Endometrium (tissue), 2 donors: ENCODE measurements around the gene OTUB2.

ENCODE experiments used
- FAIRE-seq: peaks from 2 replicates; lab custom pipeline; 2012; peaks lifted over from hg19 to GRCh38; lab: Jason Lieb, UNC
- donor health status: control.
- donor health status: control.

Gene OTUB2

DNA sequence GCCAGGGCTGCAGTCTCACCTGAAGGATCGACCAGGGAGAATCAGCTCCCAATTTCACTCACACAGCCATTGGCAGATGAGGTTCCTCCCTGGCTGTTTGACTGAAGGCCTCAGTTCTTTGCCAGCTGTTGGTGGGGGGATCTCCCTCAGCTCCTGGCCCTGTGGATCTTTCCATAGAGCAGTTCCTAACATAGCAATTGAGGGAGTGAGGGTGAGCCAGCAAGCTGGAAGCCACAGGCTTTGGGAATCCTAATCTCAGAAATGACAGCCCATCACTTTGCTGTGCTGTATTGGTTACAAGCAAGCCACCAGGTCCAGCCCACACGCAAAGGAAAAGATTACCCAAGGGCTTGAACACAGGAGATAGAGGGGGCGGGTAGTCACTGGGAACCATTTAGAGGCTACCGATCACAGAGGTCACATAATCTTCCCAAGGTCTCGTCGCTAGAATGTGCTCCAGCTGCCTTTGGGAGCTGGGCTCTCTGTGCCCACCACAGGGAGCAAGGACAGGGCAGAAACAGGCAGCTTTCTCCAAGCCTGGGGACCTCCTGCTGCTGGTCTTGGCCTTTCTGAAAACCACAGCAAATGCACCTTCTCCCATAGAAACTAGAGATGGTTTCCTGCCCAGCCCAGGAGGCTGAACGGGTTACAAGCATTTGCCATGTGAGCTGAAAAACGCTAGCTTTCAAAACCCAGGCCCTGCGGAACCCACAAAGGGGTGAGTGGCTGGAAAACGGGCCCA is 4.6 kb upstream of the OTUB2 start:
- no peak for FAIRE-seq

DNA sequence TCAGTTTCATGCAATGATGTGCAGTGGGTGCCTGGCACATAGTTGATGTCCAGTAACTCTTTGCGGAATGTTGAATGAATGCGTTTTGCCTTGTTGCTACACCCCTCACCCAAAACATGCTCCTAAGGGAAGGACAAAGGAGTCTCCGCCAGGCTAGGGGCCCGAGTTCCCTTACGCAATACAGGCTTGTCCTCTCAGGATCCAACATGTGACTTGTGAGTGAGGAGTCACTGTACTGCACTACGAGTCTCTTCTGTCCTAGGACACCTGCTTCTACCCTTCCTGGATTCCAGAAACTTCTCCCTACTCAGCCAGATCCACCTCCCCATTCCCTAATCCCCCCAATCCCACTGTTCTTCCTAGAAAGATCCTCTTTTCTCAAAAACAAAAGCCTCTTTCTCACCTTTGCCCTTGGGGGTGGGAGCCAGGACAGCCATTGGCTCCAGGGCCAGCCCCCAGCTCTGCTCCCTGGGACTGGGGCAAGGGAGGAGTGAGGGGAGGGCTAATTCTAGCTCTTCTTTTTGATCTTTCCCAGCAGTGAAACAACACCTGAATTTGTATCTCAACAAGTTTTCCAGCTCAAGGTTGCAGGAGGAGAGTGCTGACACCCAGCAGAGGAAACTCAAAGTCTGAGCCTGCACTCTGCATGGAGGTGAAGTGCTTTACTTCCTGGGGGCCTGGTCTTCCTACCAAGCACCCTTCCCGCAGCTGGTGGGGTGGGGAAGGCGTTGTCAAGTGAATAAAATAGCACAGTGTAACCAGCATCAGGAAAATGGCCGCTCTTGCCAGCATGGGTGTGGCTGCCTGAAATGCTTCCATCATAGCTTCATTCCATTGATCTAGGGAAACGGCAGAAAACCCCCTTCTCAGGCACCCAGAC is 3.4 kb upstream of the OTUB2 start:
- no peak for FAIRE-seq

DNA sequence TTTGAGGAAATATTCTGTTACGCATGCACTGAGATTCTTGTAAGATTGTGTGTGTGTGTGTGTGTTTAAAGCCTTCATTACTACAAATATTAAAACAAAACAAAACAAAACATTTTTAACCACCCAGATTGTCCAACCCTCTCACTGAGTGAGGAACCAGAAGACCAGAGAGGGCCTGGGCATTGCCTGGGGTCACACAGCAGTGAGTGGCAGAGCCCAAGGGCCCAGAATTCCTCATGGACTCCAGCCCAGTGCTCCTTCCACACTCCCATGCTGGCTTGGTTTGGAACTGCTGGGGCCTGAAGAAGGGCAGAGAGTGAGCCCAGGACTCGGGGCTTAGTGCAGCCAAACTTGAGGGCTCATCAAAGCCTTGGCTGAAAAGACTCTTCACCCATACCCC is 1.6 kb upstream of the OTUB2 start:
- no peak for FAIRE-seq

DNA sequence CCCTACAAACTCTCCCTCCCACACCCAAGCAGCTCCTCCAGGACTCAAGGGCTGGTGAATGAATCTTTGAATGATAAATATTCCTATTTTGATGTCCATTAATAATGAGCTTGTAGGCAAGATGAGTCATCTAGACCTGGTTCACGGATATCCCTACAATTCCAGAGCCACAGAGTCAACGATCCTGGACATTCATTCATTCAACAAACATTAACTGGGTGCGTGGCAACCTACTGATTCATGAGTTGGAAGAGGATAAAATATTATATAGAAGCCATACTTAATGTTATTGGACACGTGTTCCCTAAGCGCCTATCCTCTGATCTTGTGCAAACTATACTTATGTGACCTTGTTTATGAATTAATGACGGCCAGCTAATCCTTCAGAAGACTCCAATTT is 420 bp upstream of the OTUB2 start:
- FAIRE-seq, result no peak

DNA sequence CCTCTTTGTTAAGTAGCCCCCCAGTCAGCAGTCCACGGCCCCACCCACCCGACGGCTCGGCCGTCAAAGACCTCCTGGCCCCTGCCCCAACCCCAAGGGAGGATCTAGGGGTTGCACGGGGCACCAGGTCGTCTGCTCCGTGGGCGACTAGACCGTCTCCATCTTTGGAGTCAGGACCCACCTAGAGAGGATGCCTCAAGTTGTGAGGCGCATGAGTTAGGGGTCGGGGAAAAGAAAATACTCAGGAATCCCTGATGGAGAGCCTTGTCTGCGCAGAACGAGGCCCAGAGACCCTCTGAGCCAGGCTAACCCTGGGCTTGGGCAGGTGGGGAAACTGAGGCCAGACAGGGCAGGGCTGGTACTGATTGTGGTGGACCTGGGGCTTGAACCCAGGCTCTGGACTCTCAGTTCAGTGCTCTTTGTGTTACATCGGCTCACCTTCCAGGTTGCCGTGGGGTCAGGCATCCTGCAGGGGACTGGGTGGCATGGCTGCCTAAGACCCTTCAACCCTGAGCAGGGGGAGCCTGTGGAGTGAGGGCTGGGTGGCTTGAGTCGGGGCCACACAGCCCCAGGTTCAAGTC is 839 bp downstream of the OTUB2 start:
- no peak for FAIRE-seq

DNA sequence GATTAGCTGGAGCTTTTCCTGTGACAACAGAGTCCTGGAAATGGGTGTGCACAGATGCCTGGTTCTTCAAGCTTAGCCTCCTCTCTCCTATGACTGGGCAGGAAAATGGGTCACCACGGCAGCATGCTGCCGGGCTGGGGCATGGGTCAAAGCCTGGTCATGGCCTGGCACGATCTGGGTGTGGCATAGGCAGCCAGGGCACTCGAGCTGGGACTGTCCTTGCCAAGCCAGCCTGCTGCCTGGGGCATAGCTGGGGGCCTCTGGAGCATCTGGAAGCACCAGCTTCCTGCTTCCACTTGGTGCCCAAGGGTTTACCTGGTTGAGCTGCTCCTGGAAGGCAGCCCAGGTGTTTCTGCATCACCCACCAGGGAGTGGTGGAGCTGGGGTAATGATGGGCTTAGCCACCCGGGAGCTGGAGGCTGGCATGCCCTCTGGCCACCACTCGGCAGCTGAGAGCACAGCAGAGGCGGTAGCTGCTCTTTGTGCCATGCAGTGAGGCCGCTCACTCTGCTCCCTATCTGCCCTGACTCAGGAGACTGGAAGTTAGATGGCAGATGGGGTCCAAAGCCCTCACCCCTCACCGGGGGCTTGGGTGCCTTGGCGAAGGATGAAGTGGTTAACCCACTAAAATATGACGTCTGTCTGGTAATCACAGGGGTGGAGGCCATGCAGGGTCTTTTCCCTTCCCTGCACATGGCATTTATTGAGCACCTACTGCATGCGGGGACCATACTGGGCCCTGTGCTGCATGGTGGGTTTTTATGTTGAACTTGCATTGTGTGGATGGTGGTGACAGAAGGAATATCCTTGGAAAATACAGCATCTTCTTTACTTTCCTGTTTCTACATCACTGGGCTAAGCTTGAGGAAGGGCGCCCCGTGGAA is 1.7 kb downstream of the OTUB2 start:
- FAIRE-seq, result no peak

DNA sequence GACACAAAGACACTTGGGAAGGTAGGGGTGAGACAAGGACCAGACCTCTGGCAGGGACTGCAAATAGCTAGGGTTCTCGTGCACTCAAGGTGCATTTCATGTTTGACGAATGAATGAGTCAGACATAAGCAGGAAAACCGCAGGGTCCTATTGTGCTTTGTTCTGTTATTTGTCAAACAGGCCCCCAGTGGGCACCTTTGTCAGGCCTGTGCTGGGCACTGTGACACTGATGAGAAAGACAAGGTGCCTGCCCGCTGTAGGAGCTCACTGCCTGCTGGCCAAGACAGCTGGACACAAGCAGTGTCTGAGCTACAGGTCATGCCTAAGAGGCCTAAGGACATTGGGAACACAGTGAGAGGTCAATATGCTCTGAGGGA is 2.3 kb downstream of the OTUB2 start:
- FAIRE-seq, result no peak

DNA sequence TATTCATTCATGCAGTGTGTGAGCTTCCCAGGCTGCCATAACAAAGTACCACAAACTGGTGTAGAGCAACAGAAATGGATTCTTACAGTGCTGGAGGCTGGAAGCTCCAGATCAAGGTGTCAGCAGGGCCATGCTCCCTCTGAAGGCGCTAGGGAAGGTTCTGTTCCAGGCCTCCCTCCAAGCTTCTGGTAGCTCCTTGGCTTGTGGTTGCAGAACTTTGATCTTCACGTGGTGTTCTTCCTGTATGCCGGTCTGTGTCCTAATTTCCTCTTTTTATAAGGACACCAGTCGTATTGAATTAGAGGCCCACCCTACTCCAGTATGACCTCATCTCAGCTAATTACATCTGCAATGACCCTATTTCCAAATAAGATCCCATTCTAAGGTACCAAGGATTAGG is 3.1 kb downstream of the OTUB2 start:
- FAIRE-seq, result no peak

DNA sequence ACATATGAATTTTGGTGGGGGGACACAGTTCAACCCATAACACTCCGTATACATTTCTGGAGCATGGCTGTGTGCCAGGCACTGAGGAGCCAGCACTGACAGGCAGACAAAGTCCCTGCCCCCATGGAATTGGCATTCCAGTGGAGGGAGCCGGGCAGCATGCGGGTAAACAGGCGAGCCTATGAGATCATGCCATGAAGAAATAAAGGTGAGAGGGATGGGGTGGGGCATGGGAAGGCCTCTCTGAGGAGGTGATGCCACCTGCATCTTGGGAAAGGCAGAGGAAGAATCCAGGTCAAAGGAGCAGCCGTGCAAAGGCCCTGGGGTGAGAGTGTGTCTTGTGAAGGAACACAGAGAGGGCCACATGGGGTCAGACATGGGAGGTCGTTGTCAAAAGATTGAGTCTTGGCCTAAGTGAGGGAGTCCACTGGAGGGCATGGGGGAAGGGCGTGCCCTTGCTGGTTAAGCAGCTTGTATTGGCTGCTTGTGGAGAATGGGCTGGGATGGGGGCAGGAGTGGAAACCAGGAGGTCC is 3.6 kb downstream of the OTUB2 start:
- FAIRE-seq, result no peak

DNA sequence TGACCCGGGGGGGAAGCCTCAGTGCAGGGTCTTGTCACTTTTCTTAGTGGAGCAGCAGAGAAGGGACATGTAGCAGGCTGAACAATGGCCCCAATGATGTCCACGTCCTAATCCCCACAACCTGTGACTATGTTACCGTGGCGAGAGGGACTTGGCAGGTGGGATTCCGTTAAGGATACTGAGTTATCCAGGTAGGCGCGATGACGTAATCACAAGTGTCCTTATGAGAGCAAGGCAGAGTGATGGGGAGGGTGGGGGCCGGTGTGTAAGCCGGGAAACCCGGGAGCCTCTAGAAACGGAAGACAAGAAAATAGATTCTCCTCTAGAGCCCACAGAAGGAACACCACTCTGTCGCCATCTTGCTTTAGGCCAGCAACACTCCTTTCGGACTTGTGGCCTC is 4.4 kb downstream of the OTUB2 start:
- FAIRE-seq, result no peak

DNA sequence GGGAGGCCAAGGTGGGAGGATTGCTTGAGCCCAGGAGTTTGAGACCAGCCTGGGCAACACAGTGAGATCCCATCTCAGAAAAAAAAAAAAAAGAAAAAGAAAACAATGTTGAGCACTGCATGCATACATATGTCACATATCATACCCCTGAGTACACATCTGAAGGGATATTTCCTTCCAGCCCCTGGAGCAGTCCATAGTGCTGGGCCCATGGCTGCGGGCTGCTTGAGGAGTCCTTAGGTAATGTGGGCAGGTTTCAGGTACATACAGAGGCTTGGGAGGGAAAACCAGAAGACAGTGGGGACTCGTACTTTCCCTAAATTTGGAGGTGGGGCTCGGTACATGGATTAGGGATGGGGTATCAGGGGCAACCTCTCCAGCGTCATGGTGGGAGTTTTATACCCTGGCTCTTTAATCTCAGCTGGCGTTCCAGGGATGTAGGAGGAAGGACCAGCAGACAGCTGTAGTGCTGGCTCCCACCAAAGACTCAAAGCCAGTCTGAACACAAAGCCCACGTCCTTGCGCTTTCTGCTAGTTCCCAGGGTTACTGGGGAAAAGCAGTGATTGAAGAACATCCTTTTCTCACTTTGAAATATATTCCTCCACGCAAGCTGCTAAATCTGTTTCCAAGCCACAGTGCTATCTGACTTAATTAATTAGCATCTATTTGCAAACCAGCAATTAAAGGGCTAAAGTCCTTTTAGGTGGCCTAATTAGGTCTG is 5.2 kb downstream of the OTUB2 start:
- FAIRE-seq, result no peak

DNA sequence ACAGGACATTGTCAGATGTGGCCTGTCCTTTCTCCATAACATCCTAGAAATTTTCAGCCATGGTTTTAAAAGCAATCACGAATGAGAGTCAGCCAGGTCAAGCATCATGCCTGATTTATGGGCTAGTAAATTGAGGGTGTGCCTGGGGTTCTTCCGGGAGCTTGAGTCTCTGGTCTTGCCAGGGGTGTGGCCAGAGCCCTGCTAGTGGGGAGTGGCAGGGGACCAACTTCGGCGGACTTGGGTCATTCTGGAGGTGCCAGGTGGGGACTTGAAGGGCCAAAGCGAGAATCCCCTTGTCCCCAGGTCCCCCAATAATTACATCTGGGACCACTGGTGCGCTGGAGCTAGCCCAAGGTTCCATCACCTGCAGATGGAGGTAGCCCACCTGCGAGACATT is 5.7 kb downstream of the OTUB2 start:
- FAIRE-seq, result no peak

DNA sequence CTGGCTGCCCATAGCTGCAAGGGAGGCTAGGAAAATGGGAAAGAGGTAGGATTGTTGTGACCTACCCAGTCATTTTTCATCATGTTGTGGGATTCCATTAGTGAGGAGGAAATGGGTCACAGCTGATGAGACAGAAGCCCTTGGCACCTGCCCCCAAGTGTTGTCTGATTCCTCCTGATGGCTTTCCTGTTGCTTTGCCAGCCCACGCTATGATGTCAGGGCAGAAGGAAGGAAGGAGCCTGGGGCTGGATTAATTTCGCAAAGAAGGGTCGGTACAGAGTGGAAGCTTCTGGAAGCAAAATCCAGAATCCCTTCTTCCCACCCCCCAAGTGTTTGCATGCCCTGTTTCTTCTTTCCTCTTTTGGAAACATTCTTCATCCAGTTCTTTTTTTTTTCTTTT is 8.7 kb downstream of the OTUB2 start:
- FAIRE-seq, result no peak

DNA sequence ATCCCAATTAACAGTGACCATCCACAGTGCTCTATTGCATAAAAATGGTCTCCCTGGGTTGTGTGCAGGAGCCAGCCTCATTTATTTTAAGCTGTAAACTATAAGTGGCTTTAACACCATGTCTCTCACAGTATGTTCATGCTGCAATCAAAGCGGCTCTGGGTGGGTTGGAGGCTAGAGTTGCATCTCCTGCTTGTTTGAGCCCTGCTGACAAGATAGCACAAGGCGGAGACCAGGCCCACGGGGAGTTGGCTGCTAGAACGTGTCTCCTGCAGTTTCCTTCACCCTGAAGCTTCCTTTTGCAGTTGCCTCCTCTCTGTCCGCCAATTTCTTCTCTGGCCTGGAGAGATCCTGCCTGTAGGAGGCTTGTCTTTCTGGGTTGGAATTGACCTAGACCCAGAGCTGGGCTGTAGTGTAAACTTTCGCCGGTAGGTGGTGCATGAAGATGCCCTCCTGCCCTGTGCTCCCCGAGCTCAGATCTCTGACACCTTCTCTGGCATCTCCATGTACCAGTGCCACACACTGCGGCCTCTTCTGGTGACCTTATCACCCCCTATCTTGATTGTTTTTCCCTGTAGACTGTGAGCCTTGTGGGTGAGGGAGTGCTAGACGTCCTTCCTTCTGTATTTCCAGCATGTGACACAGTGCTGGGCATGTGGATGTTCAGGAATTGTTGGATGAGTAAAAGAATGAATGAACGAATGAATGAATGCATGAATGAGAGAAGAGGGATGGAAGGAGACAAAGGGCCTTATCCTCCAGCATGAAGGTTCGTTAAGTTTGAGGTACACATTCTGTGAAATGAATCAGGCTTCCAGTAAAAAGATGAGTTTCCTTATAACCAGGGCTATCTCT is 10.4 kb downstream of the OTUB2 start:
- FAIRE-seq, result no peak

DNA sequence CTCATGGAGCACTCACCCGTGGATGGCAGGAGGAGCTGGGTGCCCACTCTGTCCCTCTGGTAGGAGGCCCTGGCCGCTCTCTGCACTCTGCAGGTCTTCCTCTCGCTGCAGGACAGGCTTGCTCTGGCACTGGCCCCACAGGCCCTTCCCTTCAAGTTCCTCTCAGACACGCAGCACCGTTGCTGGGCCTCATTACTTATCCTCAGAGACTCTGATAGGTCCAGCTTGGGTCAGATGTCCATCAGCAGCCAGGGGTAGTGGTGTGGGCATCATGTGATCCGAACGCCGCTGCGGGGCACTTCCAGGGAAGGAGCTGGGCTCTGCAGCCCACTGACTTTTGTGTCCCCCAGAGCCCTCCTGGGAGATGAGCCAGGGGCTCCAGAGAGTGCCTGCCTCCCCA is 11.8 kb downstream of the OTUB2 start:
- FAIRE-seq, result no peak

DNA sequence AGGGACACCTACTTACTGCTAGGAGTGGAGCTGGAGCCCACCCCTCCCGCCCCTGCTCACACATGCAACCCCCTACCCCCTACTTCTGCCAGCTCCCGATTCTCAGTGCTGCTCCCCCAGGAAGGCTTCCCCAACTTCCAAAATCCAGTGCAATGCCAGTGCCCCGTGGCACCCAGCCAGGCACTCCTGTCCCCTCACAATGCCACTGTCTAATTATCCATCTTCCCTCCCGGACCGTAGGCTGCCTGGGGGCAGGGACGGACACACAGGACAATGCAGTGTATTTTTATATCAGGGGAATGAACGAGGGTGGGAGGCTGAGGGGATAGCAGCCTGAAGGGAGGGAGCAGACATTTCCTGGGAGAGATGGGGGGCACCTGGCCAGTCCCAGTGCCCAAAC is 12.4 kb downstream of the OTUB2 start:
- no peak for FAIRE-seq

DNA sequence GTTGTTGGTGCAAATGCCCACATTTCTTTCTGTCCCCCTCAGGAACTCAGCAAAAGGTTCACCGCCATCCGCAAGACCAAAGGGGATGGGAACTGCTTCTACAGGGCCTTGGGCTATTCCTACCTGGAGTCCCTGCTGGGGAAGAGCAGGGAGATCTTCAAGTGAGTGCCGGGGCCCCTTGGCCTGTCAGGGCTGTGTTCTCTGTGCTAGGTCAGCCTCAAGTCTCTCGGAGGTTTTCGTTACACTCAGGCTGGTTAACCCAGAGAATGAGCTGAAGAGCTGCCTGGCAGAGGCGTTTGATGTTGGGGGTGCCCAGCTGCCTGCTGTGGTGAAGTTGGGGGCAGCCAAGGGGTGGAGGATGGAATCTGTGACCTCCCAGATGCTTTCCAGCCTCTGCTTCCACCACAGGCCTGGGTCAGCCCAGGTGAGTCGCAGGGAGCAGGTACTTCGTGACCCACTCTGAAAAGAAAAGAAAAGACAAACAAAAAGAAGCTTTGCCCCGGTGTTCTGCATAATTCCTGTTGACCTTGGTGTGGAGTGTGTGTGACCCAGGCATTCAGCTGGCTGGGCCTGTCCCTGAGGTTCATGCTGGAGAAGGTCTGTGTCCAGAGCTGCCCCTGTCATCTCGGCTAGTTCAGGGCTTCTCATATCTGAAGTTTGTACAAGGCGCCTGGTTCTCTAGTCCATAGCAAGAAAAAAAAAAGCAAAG is 12.9 kb downstream of the OTUB2 start:
- no peak for FAIRE-seq

DNA sequence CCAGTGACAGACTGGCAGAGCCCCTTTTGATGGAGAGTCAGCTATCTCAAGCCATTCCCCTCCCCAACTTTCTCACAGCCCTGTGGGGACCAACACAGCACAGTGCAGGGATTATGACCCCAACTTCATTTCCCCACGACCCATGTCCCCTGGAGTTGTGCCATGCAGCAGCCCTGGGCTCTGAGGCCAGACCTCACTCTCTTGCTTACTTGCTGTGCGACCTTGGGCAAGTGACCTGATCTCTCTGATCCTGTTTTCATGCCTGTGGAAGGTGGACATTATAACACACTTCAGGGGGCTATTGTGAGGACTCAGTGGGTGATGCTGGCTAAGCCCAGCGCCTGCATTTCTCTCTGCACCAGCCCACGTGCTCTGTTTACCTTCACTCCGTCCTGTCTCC is 14.1 kb downstream of the OTUB2 start:
- FAIRE-seq, result no peak

DNA sequence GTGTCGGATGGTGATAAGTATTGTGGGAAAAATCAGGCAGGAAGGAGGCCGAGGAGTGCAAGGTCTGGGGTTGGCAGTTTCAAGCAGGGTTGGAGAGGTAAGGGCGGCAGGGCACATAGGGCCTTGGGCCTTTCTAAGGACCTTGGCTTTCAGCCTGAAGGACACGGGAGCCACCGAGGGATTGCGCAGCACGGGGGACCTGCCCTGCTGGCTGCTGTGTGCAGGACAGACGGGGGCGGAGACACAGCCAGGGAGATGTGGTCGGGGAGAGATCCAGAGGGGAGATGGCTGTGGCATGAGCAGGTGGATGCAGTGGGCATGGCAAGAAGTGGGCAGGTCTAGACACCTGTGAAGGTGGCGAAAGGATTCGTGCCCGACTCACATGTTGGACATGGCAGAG is 14.7 kb downstream of the OTUB2 start:
- no peak for FAIRE-seq
